Sigmoid colon (tissue), 4 donors: ENCODE results near the gene SPIRE1.

ENCODE experiments used
- CTCF ChIP-seq, 4 experiments: fragments of 450-650 bp in 3 of 4; fragments of 200-600 bp in 1 of 4; IDR thresholded peaks; one replicate each; pipeline ENCODE4 v1.5.1; 2016 to 2019; ENCODE audit warnings: antibody characterized with exemption in 4 of 4, mild to moderate bottlenecking in 3 of 4, moderate library complexity in 2 of 4
- POLR2A ChIP-seq, 2 donors: fragments of 450-650 bp; IDR thresholded peaks; one replicate each; pipeline ENCODE4 v1.6.1; 2016; ENCODE audit warnings: antibody characterized with exemption in 2 of 2, mild to moderate bottlenecking in 2 of 2, moderate library complexity in 2 of 2
- POLR2AphosphoS5 ChIP-seq, 4 donors: sonication (generic); formaldehyde crosslinking; IDR thresholded peaks; one replicate each; pipeline ENCODE4 v1.6.1; 2017; ENCODE audit warnings: antibody characterized with exemption in 4 of 4

- no peak for TF ChIP-seq POLR2A (IDR thresholded peaks at IDR 0.05)
- no peak for TF ChIP-seq POLR2AphosphoS5 (IDR thresholded peaks at IDR 0.05)
- TF ChIP-seq CTCF (IDR thresholded peaks at IDR 0.05): no peak
Measured at GRCh38 chr18:12476955-12477354, 181.0 kb downstream of the SPIRE1 start.
